ENCODE data around the gene GLDN. TPM values are rescaled to one million over a fixed set of nuclear protein-coding genes. Genes with fewer than 3 reads are reported as not detected.

The GLDN gene
- total and polyA plus RNA-seq, 2 experiments from 2014 or later, result 0.32 to 1.2 TPM

DNA sequence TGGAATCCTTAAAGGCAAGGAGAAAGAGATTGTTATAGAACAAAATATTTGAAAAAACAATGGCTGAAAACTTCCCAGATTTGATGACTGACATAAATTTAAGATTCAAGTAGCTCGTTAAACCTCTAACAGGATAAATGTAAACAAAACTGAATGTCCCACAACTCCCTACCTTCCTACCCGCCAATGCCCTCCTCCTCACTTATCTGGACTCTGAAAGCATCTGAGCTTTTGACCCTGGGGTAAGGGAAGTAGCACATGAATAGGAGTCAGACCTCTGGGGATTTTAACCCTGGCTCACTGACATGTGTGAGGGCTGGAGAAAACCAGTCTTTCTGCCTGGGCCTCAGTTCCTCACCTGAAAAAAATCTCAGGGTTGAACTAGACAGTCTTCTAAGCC lies 29.9 kb upstream of the GLDN start:
- no peak overlapping the region for H3K27ac Mint-ChIP-seq
- no peak for DNase-seq (ENCODE audit: low spot score)
- H3K4me1 Mint-ChIP-seq, result peaks cover 2% of the 10 kb centered on the region; the same call in 2 of the 3 replicates
- TF ChIP-seq CTCF (conservative IDR thresholded peaks at IDR 0.05; ENCODE audit: low read depth in 2 of 2) (no peak), ZNF331 (CRISPR knock-in tag; IDR thresholded peaks at IDR 0.05; ENCODE audit: low read depth) (no peak), ETS1 (IDR thresholded peaks at IDR 0.05) (no peak), POLR2AphosphoS5 (IDR thresholded peaks at IDR 0.05; ENCODE audit: low read depth) (no peak), CREB1 (CRISPR knock-in tag; IDR thresholded peaks at IDR 0.05; ENCODE audit: low read depth) (no peak), EZH2phosphoT487 (IDR thresholded peaks at IDR 0.05; ENCODE audit: unreplicated experiment) (no peak), NANOG (IDR thresholded peaks at IDR 0.05; ENCODE audit: borderline replicate concordance) (no peak), EZH2 (IDR thresholded peaks at IDR 0.05; ENCODE audit: low read depth, unreplicated experiment) (no peak), REST (IDR thresholded peaks at IDR 0.05; ENCODE audit: unreplicated experiment) (no peak), ZNF114 (CRISPR knock-in tag; IDR thresholded peaks at IDR 0.05) (no peak), STAT1 (IDR thresholded peaks at IDR 0.05; ENCODE audit: unreplicated experiment) (no peak), JUNB (IDR thresholded peaks at IDR 0.05; ENCODE audit: unreplicated experiment) (no peak)
- TF ChIP-seq, protein P1, sequence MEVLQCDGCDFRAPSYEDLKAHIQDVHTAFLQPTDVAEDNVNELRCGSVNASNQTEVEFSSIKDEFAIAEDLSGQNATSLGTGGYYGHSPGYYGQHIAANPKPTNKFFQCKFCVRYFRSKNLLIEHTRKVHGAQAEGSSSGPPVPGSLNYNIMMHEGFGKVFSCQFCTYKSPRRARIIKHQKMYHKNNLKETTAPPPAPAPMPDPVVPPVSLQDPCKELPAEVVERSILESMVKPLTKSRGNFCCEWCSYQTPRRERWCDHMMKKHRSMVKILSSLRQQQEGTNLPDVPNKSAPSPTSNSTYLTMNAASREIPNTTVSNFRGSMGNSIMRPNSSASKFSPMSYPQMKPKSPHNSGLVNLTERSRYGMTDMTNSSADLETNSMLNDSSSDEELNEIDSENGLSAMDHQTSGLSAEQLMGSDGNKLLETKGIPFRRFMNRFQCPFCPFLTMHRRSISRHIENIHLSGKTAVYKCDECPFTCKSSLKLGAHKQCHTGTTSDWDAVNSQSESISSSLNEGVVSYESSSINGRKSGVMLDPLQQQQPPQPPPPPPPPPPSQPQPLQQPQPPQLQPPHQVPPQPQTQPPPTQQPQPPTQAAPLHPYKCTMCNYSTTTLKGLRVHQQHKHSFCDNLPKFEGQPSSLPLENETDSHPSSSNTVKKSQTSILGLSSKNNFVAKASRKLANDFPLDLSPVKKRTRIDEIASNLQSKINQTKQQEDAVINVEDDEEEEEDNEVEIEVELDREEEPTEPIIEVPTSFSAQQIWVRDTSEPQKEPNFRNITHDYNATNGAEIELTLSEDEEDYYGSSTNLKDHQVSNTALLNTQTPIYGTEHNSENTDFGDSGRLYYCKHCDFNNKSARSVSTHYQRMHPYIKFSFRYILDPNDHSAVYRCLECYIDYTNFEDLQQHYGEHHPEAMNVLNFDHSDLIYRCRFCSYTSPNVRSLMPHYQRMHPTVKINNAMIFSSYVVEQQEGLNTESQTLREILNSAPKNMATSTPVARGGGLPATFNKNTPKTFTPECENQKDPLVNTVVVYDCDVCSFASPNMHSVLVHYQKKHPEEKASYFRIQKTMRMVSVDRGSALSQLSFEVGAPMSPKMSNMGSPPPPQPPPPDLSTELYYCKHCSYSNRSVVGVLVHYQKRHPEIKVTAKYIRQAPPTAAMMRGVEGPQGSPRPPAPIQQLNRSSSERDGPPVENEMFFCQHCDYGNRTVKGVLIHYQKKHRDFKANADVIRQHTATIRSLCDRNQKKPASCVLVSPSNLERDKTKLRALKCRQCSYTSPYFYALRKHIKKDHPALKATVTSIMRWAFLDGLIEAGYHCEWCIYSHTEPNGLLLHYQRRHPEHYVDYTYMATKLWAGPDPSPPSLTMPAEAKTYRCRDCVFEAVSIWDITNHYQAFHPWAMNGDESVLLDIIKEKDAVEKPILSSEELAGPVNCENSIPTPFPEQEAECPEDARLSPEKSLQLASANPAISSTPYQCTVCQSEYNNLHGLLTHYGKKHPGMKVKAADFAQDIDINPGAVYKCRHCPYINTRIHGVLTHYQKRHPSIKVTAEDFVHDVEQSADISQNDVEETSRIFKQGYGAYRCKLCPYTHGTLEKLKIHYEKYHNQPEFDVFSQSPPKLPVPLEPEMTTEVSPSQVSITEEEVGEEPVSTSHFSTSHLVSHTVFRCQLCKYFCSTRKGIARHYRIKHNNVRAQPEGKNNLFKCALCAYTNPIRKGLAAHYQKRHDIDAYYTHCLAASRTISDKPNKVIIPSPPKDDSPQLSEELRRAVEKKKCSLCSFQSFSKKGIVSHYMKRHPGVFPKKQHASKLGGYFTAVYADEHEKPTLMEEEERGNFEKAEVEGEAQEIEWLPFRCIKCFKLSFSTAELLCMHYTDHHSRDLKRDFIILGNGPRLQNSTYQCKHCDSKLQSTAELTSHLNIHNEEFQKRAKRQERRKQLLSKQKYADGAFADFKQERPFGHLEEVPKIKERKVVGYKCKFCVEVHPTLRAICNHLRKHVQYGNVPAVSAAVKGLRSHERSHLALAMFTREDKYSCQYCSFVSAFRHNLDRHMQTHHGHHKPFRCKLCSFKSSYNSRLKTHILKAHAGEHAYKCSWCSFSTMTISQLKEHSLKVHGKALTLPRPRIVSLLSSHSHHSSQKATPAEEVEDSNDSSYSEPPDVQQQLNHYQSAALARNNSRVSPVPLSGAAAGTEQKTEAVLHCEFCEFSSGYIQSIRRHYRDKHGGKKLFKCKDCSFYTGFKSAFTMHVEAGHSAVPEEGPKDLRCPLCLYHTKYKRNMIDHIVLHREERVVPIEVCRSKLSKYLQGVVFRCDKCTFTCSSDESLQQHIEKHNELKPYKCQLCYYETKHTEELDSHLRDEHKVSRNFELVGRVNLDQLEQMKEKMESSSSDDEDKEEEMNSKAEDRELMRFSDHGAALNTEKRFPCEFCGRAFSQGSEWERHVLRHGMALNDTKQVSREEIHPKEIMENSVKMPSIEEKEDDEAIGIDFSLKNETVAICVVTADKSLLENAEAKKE (CRISPR knock-in tag; IDR thresholded peaks at IDR 0.05), result no peak
- no peaks in the 10 kb centered on the region for H3F3A ChIP-seq (replicated peaks; ENCODE audit: low read depth)
- H2AFZ ChIP-seq, result no peak overlapping the region
- no peak overlapping the region for H3K4me3 Mint-ChIP-seq
- peaks cover 4% of the 10 kb centered on the region for H3K9me2 ChIP-seq (ENCODE audit: insufficient read depth)
- H3K79me2 ChIP-seq (replicated peaks; ENCODE audit: insufficient read depth), result no peaks in the 10 kb centered on the region
- no peaks in the 10 kb centered on the region for H3K4me1 ChIP-seq (ENCODE audit: insufficient read depth)
- H3K36me3 ChIP-seq (ENCODE audit: insufficient read depth), result no peaks in the 10 kb centered on the region
- no peak overlapping the region for H3K27ac ChIP-seq (ENCODE audit: low read depth)
- H3K27me3 Mint-ChIP-seq (ENCODE audit: insufficient read depth, low read depth, poor library complexity), result peaks cover 6% of the 10 kb centered on the region
- no peaks in the 10 kb centered on the region for H4K20me1 ChIP-seq (replicated peaks; ENCODE audit: insufficient read depth)
- no peak overlapping the region for H3K4me2 ChIP-seq
- H3K36me3 Mint-ChIP-seq (ENCODE audit: low read depth), result no peaks in the 10 kb centered on the region
- no peaks in the 10 kb centered on the region for H3K9me3 Mint-ChIP-seq
- no peak for ATAC-seq
- H3K27me3 ChIP-seq (ENCODE audit: insufficient read depth), result no peaks in the 10 kb centered on the region
- H3K4me3 ChIP-seq, result no peak overlapping the region

Data from GM23338 (cell line).